ENCODE data around the gene LSM12.
A peak's percentile ranks its signal among the peaks of the same experiment; 100 is the strongest.
"Not testable (repeated sequence)": the region's sequence is repeated elsewhere in the genome, so short reads cannot be mapped to it uniquely, and the experiment has no call there.

Gene LSM12

GRCh38 chr17:44066204-44066930, at the start of gene LSM12:
Gene LSM12, minus strand, starts transcription at chr17:44066671. Its CDS starts 84 bp downstream, at chr17:44066587.
- DNase-seq = peak; percentile 84 to 85

GRCh38 chr17:44115585-44116415, 49.3 kb upstream of the LSM12 start:
- no peak for DNase-seq

- DNase-seq = no peak
These were observed 47.7 kb upstream of the LSM12 start for GRCh38 chr17:44113868-44114840.

- no peak for DNase-seq
These were observed 46.9 kb upstream of the LSM12 start for GRCh38 chr17:44113382-44113781.

- no peak for DNase-seq
These were observed 46.1 kb upstream of the LSM12 start for GRCh38 chr17:44112284-44113280.

GRCh38 chr17:44111777-44112176, 45.3 kb upstream of the LSM12 start:
- no peak for DNase-seq

- DNase-seq = peak; percentile 17
These were observed 44.6 kb upstream of the LSM12 start for GRCh38 chr17:44110823-44111633.

- no peak for DNase-seq
These were observed 43.7 kb upstream of the LSM12 start for GRCh38 chr17:44110011-44110686.

GRCh38 chr17:44109312-44109630, 42.8 kb upstream of the LSM12 start:
- no peak for DNase-seq

GRCh38 chr17:44108440-44109311, 42.2 kb upstream of the LSM12 start:
- no peak for DNase-seq

- no peak for DNase-seq
These were observed 40.3 kb upstream of the LSM12 start for GRCh38 chr17:44106801-44107200.

GRCh38 chr17:44105941-44106340, 39.5 kb upstream of the LSM12 start:
- no peak for DNase-seq

GRCh38 chr17:44105483-44105882, 39.0 kb upstream of the LSM12 start:
- DNase-seq = no peak

GRCh38 chr17:44102849-44103622, 36.6 kb upstream of the LSM12 start:
- DNase-seq = no peak

- not testable (repeated sequence) for DNase-seq
These were observed 35.4 kb upstream of the LSM12 start for GRCh38 chr17:44101858-44102257.

GRCh38 chr17:44097110-44097958, 30.9 kb upstream of the LSM12 start:
- DNase-seq = no peak
